Transverse colon (tissue), 4 donors: ENCODE results near the gene ZNF414.

ENCODE experiments used
- CTCF ChIP-seq, 5 experiments: fragments of 200-600 bp in 3 of 5; fragments of 450-650 bp in 2 of 5; sonication (generic) in 3 of 5; IDR thresholded peaks; 1 replicate in 2 of 5; 2 replicates in 3 of 5; pipeline ENCODE4 v1.5.1; 2016 to 2017; ENCODE audit warnings: antibody characterized with exemption in 5 of 5, inconsistent platforms in 3 of 5, mild to moderate bottlenecking in 2 of 5, moderate library complexity in 1 of 5
- EP300 ChIP-seq: sonication (generic); formaldehyde crosslinking; IDR thresholded peaks from one replicate; pipeline ENCODE4 v1.6.1; 2017; ENCODE audit warnings: antibody characterized with exemption, low read depth
- POLR2A ChIP-seq: fragments of 450-650 bp; IDR thresholded peaks from one replicate; pipeline ENCODE4 v1.6.1; 2016; ENCODE audit warnings: antibody characterized with exemption, mild to moderate bottlenecking, moderate library complexity
- POLR2AphosphoS5 ChIP-seq, 3 donors: sonication (generic); formaldehyde crosslinking; IDR thresholded peaks; one replicate each; pipeline ENCODE4 v1.6.1; 2016; ENCODE audit warnings: antibody characterized with exemption in 3 of 3

- TF ChIP-seq POLR2A (no peak), CTCF (IDR thresholded peaks at IDR 0.05) (no peak), POLR2AphosphoS5 (IDR thresholded peaks at IDR 0.05) (no peak), EP300 (no peak)
These were observed 32.4 kb downstream of the ZNF414 start for GRCh38 chr19:8481616-8482015.
